Measurements from ENCODE around the gene GOT1.
A peak's percentile ranks its signal among the peaks of the same experiment; 100 is the strongest.

The GOT1 gene

GRCh38 chr10:99438890-99439289 is 8.5 kb upstream of the GOT1 start:
- ChIA-PET CTCF (interaction anchor here (1.3 to 1.7 kb wide), 2 partner anchors 9 to 174 kb away, joined by 3 to 7 read pairs; partner anchors contain the start of gene GOT1), POLR2A (no interaction called here)
- no peak for TF ChIP-seq CTCF (IDR thresholded peaks at IDR 0.05; ENCODE audit: control extremely low read depth, extremely low read depth, low read depth, missing control alignments)
- DNase-seq (ENCODE audit: extremely low spot score): no peak

- CTCF ChIA-PET: interaction anchor here (0.7 to 6.2 kb wide), 38 partner anchors 8 to 609 kb away, joined by 3 to 64 read pairs (median 4); no protein-coding TSS in a partner anchor
- POLR2A ChIA-PET: no interaction called here
- peak; percentile 62 for TF ChIP-seq CTCF (IDR thresholded peaks at IDR 0.05; ENCODE audit: control extremely low read depth, extremely low read depth, low read depth, missing control alignments)
- no peak for DNase-seq (ENCODE audit: extremely low spot score)
Measured at GRCh38 chr10:99435986-99436638, 5.7 kb upstream of the GOT1 start.

GRCh38 chr10:99433378-99434020 is 3.1 kb upstream of the GOT1 start:
- ChIA-PET CTCF (interaction anchor here (1.3 to 6.2 kb wide), 4 partner anchors 13 to 180 kb away, joined by 3 to 64 read pairs (median 40); no protein-coding TSS in a partner anchor), POLR2A (no interaction called here)
- DNase-seq (ENCODE audit: extremely low spot score): no peak
- no peak for TF ChIP-seq CTCF (IDR thresholded peaks at IDR 0.05; ENCODE audit: control extremely low read depth, extremely low read depth, low read depth, missing control alignments)

GRCh38 chr10:99432881-99433280 is 2.5 kb upstream of the GOT1 start:
- CTCF ChIA-PET: interaction anchor here (1.3 to 6.2 kb wide), 2 partner anchors 40 to 181 kb away, joined by 3 to 64 read pairs; no protein-coding TSS in a partner anchor
- POLR2A ChIA-PET: no interaction called here
- no peak for DNase-seq (ENCODE audit: extremely low spot score)

DNA sequence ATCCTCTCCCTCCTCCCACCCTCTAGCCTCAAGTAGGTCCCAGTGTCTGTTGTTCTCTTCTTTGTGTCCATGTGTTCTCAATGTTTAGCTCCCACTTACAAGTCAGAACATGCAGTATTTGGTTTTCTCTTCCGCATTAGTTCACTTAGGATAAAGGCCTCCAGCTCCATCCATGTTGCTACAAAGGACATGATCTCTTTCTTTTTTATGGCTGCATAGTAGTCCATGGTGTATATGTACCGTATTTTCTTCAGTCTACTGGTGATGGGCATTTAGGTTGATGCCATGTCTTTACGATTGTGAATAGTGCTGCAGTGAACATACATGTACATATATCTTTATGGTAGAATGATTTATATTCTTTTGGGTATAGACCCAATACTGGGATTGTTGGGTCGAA is 1.6 kb upstream of the GOT1 start:
- POLR2A ChIA-PET: no interaction called here
- DNase-seq (ENCODE audit: extremely low spot score): no peak
- no peak for TF ChIP-seq CTCF (IDR thresholded peaks at IDR 0.05; ENCODE audit: control extremely low read depth, extremely low read depth, low read depth, missing control alignments)
- CTCF ChIA-PET: interaction anchor here (1.0 to 6.2 kb wide), 3 partner anchors 19 to 182 kb away, joined by 3 to 64 read pairs (median 3); no protein-coding TSS in a partner anchor

More at GRCh38 chr10:99432881-99433280, 2.5 kb upstream of the GOT1 start:
- no peak for TF ChIP-seq CTCF (IDR thresholded peaks at IDR 0.05; ENCODE audit: control extremely low read depth, extremely low read depth, low read depth, missing control alignments)

DNA sequence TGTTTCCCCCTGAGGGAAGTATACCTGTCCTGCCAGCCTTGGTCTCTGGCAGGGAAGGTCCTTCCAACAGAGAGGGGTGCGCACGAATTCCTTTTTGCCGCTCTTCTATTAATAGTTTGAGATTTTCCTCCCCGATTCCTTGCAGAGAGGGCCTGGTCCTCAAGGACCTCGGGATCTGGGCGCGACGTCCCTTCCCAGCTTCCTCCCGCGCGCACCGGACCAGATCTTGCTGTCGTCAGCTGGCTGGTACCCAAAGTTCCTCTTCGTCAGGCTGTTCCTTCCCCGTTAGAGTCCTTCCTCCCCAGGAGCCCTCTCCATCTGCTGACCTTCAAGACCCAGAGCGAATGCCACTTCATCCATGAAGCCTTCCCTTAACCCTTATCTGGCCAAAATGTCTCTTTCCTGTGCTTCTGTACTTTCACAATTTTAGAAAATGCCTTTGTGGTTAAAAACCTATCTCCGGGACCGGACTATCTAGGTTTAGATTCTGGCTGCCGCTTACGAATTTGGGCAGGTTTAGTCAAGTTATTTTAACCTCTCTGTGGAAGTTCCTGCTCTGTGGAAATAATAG is 851 bp upstream of the GOT1 start:
- TF ChIP-seq CTCF (IDR thresholded peaks at IDR 0.05; ENCODE audit: control extremely low read depth, extremely low read depth, low read depth, missing control alignments): no peak
- no peak for DNase-seq (ENCODE audit: extremely low spot score)
- POLR2A ChIA-PET: no interaction called here
- CTCF ChIA-PET: interaction anchor here (1.0 to 2.2 kb wide), 5 partner anchors 8 to 181 kb away, joined by 3 to 10 read pairs (median 3); no protein-coding TSS in a partner anchor

All from GM10248 (cell line).